GM23338 (cell line): ENCODE results near the gene JHY. TPM values are rescaled to one million over a fixed set of nuclear protein-coding genes. Genes with fewer than 3 reads are reported as not detected.

ENCODE experiments used
- ATAC-seq: fragments of 200-7000 bp; cut with Tn5 transposase; 3 replicates; pipeline ENCODE4 v1.9.1; 2020
- DNase-seq: peaks from one replicate; pipeline ENCODE4 v3.0.0-alpha.2; 2015; ENCODE audit warnings: low spot score
- H2AFZ ChIP-seq: fragments of 200-600 bp; sonication (generic); 2 replicates; pipeline ENCODE4 v1.8.0; 2016; ENCODE audit warnings: antibody characterized with exemption, mild to moderate bottlenecking, moderate library complexity
- H3F3A ChIP-seq: fragments of 200-600 bp; sonication (generic); replicated peaks from 2 replicates; pipeline ENCODE4 v1.8.0; 2017; ENCODE audit warnings: antibody characterized with exemption, mixed run types, low read depth
- H3K27ac ChIP-seq: fragments of 200-600 bp; sonication (generic); 2 replicates; pipeline ENCODE4 v1.6.1; 2016; ENCODE audit warnings: low read depth
- H3K27me3 ChIP-seq: fragments of 200-600 bp; sonication (generic); 2 replicates; pipeline ENCODE4 v1.8.0; 2016; ENCODE audit warnings: mild to moderate bottlenecking, mixed run types, moderate library complexity; ENCODE audit not compliant: insufficient read depth
- H3K36me3 ChIP-seq: fragments of 200-600 bp; sonication (generic); 2 replicates; pipeline ENCODE4 v1.8.0; 2016; ENCODE audit warnings: mild to moderate bottlenecking; ENCODE audit not compliant: insufficient read depth
- H3K4me1 ChIP-seq: fragments of 200-600 bp; sonication (generic); 2 replicates; pipeline ENCODE4 v1.8.0; 2016; ENCODE audit warnings: mild to moderate bottlenecking, moderate library complexity; ENCODE audit not compliant: insufficient read depth
- H3K4me2 ChIP-seq: fragments of 200-600 bp; sonication (generic); 2 replicates; pipeline ENCODE4 v1.7.1; 2017; ENCODE audit warnings: mixed run types
- H3K4me3 ChIP-seq: fragments of 200-600 bp; sonication (generic); 2 replicates; pipeline ENCODE4 v1.6.1; 2016; ENCODE audit warnings: mixed run types
- H3K79me2 ChIP-seq: fragments of 200-600 bp; sonication (generic); replicated peaks from 2 replicates; pipeline ENCODE4 v1.8.0; 2017; ENCODE audit warnings: mild to moderate bottlenecking; ENCODE audit not compliant: insufficient read depth
- H3K9me2 ChIP-seq: fragments of 200-600 bp; sonication (generic); 2 replicates; pipeline ENCODE4 v1.8.0; 2017; ENCODE audit not compliant: insufficient read depth
- H4K20me1 ChIP-seq: fragments of 200-600 bp; sonication (generic); replicated peaks from 2 replicates; pipeline ENCODE4 v1.8.0; 2017; ENCODE audit warnings: mild to moderate bottlenecking; ENCODE audit not compliant: insufficient read depth
- H3K27ac Mint-ChIP-seq: 2 replicates; pipeline ENCODE4 v1.8.0; 2020; ENCODE audit warnings: inconsistent platforms, mild to moderate bottlenecking, moderate library complexity, mixed read lengths
- H3K27me3 Mint-ChIP-seq: 3 replicates; pipeline ENCODE4 v1.8.0; 2022; ENCODE audit warnings: low read depth, mild to moderate bottlenecking, moderate library complexity, mixed read lengths, inconsistent platforms; ENCODE audit not compliant: insufficient read depth, poor library complexity
- H3K36me3 Mint-ChIP-seq: 3 replicates; pipeline ENCODE4 v1.8.0; 2021; ENCODE audit warnings: low read depth, mild to moderate bottlenecking, inconsistent platforms, moderate library complexity, mixed read lengths
- H3K4me1 Mint-ChIP-seq: 3 replicates; pipeline ENCODE4 v1.8.0; 2020; ENCODE audit warnings: mild to moderate bottlenecking, inconsistent platforms, mixed read lengths
- H3K4me3 Mint-ChIP-seq: 3 replicates; pipeline ENCODE4 v1.8.0; 2021; ENCODE audit warnings: moderate library complexity, mild to moderate bottlenecking, inconsistent platforms, mixed read lengths
- H3K9me3 Mint-ChIP-seq: 3 replicates; pipeline ENCODE4 v1.8.0; 2020; ENCODE audit warnings: moderate library complexity, mild to moderate bottlenecking, inconsistent platforms, mixed read lengths
- CREB1 ChIP-seq: fragments of 250-450 bp; sonication (Bioruptor Pico); IDR thresholded peaks from 2 replicates; pipeline ENCODE4 v1.5.0; 2020; ENCODE audit warnings: low read depth, mild to moderate bottlenecking, moderate library complexity
- CTCF ChIP-seq, 2 experiments: fragments of 200-600 bp in 1 of 2; sonication (generic) in 1 of 2; conservative IDR thresholded peaks; 2 replicates each; pipeline versions ENCODE4 v1.5.1 to v1.6.1; 2016 to 2017; ENCODE audit warnings: antibody characterized with exemption in 2 of 2, low read depth in 2 of 2, mild to moderate bottlenecking in 2 of 2, moderate library complexity in 1 of 2
- ETS1 ChIP-seq: IDR thresholded peaks from 2 replicates; pipeline ENCODE4 v1.6.1; 2016; ENCODE audit warnings: antibody characterized with exemption
- EZH2 ChIP-seq: fragments of 200-600 bp; sonication (generic); IDR thresholded peaks from one replicate; pipeline ENCODE4 v1.8.0; 2017; ENCODE audit warnings: antibody characterized with exemption, mild to moderate bottlenecking, low read depth; ENCODE audit not compliant: unreplicated experiment
- EZH2phosphoT487 ChIP-seq: fragments of 200-600 bp; sonication (generic); IDR thresholded peaks from one replicate; pipeline ENCODE4 v1.8.1; 2018; ENCODE audit warnings: antibody characterized with exemption; ENCODE audit not compliant: unreplicated experiment
- JUNB ChIP-seq: IDR thresholded peaks from one replicate; pipeline ENCODE4 v1.6.1; 2016; ENCODE audit warnings: antibody characterized with exemption; ENCODE audit not compliant: unreplicated experiment
- NANOG ChIP-seq: IDR thresholded peaks from 2 replicates; pipeline ENCODE4 v1.6.1; 2016; ENCODE audit warnings: antibody characterized with exemption, borderline replicate concordance
- POLR2AphosphoS5 ChIP-seq: IDR thresholded peaks from 2 replicates; pipeline ENCODE4 v1.6.1; 2016; ENCODE audit warnings: antibody characterized with exemption, low read depth
- REST ChIP-seq: IDR thresholded peaks from one replicate; pipeline ENCODE4 v1.6.1; 2018; ENCODE audit warnings: antibody characterized with exemption; ENCODE audit not compliant: unreplicated experiment
- STAT1 ChIP-seq: IDR thresholded peaks from one replicate; pipeline ENCODE4 v1.6.1; 2016; ENCODE audit warnings: antibody characterized with exemption; ENCODE audit not compliant: unreplicated experiment
- ZNF114 ChIP-seq: fragments of 250-450 bp; sonication (Bioruptor Pico); IDR thresholded peaks from 2 replicates; pipeline ENCODE4 v1.5.0; 2020; ENCODE audit warnings: mild to moderate bottlenecking, moderate library complexity
- ZNF331 ChIP-seq: fragments of 250-450 bp; sonication (Bioruptor Pico); IDR thresholded peaks from 2 replicates; pipeline ENCODE4 v1.5.0; 2020; ENCODE audit warnings: low read depth, mild to moderate bottlenecking, moderate library complexity
- ZNF462 ChIP-seq: fragments of 250-450 bp; sonication (Bioruptor Pico); IDR thresholded peaks from 2 replicates; pipeline ENCODE4 v1.5.0; 2020; ENCODE audit warnings: mild to moderate bottlenecking, moderate library complexity
- polyA plus RNA-seq: library from polyadenylated mRNA; unstranded; fragments of >200 nt; fragmentation: Nextera tagmentation; extraction: Ambion mirVana; gene quantifications from 2 replicates; pipeline ENCODE4 v1.2.1, GENCODE V29; 2016
- total RNA-seq: library from RNA; depleted of rRNA; stranded (reverse); fragments of >200 nt; shearing (Covaris generic); gene quantifications from 2 replicates; pipeline ENCODE4 v1.2.3, GENCODE V29; 2014

JHY gene
- total and polyA plus RNA-seq, 2 experiments from 2014 or later = 0.94 to 0.97 TPM

GRCh38 chr11:122869622-122870021 lies 12.9 kb upstream of the JHY start:
- Histone ChIP-seq H3K36me3 (no peaks in the 10 kb centered on the region), H3K79me2 (no peaks in the 10 kb centered on the region), H3K4me3 (no peak overlapping the region), H3K9me2 (no peaks in the 10 kb centered on the region), H3K27me3 (no peaks in the 10 kb centered on the region), H3K27ac (no peak overlapping the region), H3K4me1 (no peaks in the 10 kb centered on the region), H4K20me1 (no peaks in the 10 kb centered on the region), H3F3A (no peaks in the 10 kb centered on the region), H3K4me2 (no peak overlapping the region), H2AFZ (no peak overlapping the region)
- Mint-ChIP-seq H3K27ac (no peak overlapping the region), H3K36me3 (no peaks in the 10 kb centered on the region), H3K4me3 (no peak overlapping the region), H3K4me1 (no peaks in the 10 kb centered on the region), H3K27me3 (no peaks in the 10 kb centered on the region), H3K9me3 (no peaks in the 10 kb centered on the region)
- no peak for ATAC-seq
- DNase-seq = no peak
- TF ChIP-seq REST (no peak), CREB1 (CRISPR knock-in tag) (no peak), CTCF (conservative IDR thresholded peaks at IDR 0.05; ENCODE audit: low read depth in 2 of 2) (no peak), JUNB (no peak), ETS1 (no peak), POLR2AphosphoS5 (no peak), EZH2phosphoT487 (no peak), EZH2 (no peak), ZNF114 (CRISPR knock-in tag) (no peak), STAT1 (no peak), NANOG (no peak), ZNF331 (CRISPR knock-in tag) (no peak), ZNF462 (no peak)
